IMR-90 (cell line): Measurements from ENCODE around the gene ARRB1. TPM values are rescaled to one million over a fixed set of nuclear protein-coding genes. Genes with fewer than 3 reads are reported as not detected.

ENCODE experiments used
- ATAC-seq: fragments of 200-7000 bp; cut with Tn5 transposase; 2 replicates; pipeline ENCODE4 v1.9.1; 2020; ENCODE audit warnings: low read depth, mild to moderate bottlenecking, moderate library complexity
- BruUV-seq: library from RNA; stranded (reverse); fragments of 400-500 nt; replicated peaks from 2 replicates; lab custom pipeline; 2021; lab: Mats Ljungman, UMichigan
- CTCF ChIA-PET: fragments of 300-600 bp; formaldehyde crosslinking; extraction: SDS; loops from one replicate; lab custom pipeline; 2021; ENCODE audit warnings: antibody characterized with exemption; lab: Yijun Ruan, JAX
- POLR2A ChIA-PET: fragments of 300-600 bp; sonication (Branson Sonifier 250); formaldehyde crosslinking; loops from one replicate; lab custom pipeline; 2022; ENCODE audit warnings: antibody characterized with exemption; ENCODE audit not compliant: unreplicated experiment; lab: Charles Lee
- DNase-seq: peaks from one replicate; pipeline ENCODE4 v3.0.0; 2013
- H2AFZ ChIP-seq: replicated peaks from 2 replicates; pipeline ENCODE3; 2013; ENCODE audit warnings: low read length, mild to moderate bottlenecking; ENCODE audit not compliant: poor library complexity
- H2AK5ac ChIP-seq: 2 replicates; pipeline ENCODE4 v1.6.1; 2013; ENCODE audit warnings: low read depth, low read length, inconsistent platforms
- H2AK9ac ChIP-seq: replicated peaks from 2 replicates; pipeline ENCODE3; 2013; ENCODE audit warnings: mild to moderate bottlenecking, low read depth, low read length, moderate library complexity; ENCODE audit not compliant: poor library complexity
- H2BK120ac ChIP-seq: 2 replicates; pipeline ENCODE4 v1.6.1; 2013; ENCODE audit warnings: low read depth, low read length, inconsistent platforms
- H2BK15ac ChIP-seq: 3 replicates; pipeline ENCODE4 v1.6.1; 2013; ENCODE audit warnings: low read depth, low read length, inconsistent platforms
- H2BK20ac ChIP-seq: 2 replicates; pipeline ENCODE4 v1.6.1; 2013; ENCODE audit warnings: low read depth, mild to moderate bottlenecking, inconsistent platforms, low read length, moderate library complexity
- H2BK5ac ChIP-seq: 2 replicates; pipeline ENCODE4 v1.6.1; 2013; ENCODE audit warnings: mild to moderate bottlenecking, low read depth, low read length, inconsistent platforms; ENCODE audit not compliant: poor library complexity, severe bottlenecking
- H3K14ac ChIP-seq: replicated peaks from 2 replicates; pipeline ENCODE4 v1.6.1; 2013; ENCODE audit warnings: low read depth, low read length, inconsistent platforms
- H3K18ac ChIP-seq: 2 replicates; pipeline ENCODE4 v1.6.1; 2013; ENCODE audit warnings: low read depth, low read length, control low read depth
- H3K23ac ChIP-seq: 2 replicates; pipeline ENCODE4 v1.6.1; 2013; ENCODE audit warnings: low read depth, low read length, inconsistent platforms
- H3K27ac ChIP-seq: 2 replicates; pipeline ENCODE4 v1.5.1; 2013; ENCODE audit warnings: mild to moderate bottlenecking, control low read depth, low read length; ENCODE audit not compliant: insufficient read depth
- H3K27me3 ChIP-seq: 2 replicates; pipeline ENCODE4 v1.6.1; 2013; ENCODE audit warnings: low read length; ENCODE audit not compliant: control insufficient read depth, insufficient read depth
- H3K36me3 ChIP-seq: 2 replicates; pipeline ENCODE4 v1.6.1; 2013; ENCODE audit warnings: low read length, mixed read lengths; ENCODE audit not compliant: control insufficient read depth, insufficient read depth
- H3K4ac ChIP-seq: 2 replicates; pipeline ENCODE4 v1.6.1; 2013; ENCODE audit warnings: low read depth, low read length, inconsistent platforms
- H3K4me1 ChIP-seq: 2 replicates; pipeline ENCODE4 v1.6.1; 2013; ENCODE audit warnings: low read length, mixed read lengths; ENCODE audit not compliant: control insufficient read depth, insufficient read depth
- H3K4me2 ChIP-seq: 2 replicates; pipeline ENCODE4 v1.6.1; 2013; ENCODE audit warnings: low read depth, mild to moderate bottlenecking, control low read depth, low read length, moderate library complexity
- H3K4me3 ChIP-seq: 2 replicates; pipeline ENCODE4 v1.5.1; 2013; ENCODE audit warnings: low read depth, mild to moderate bottlenecking, control low read depth, low read length, moderate library complexity; ENCODE audit not compliant: insufficient read depth
- H3K56ac ChIP-seq: 2 replicates; pipeline ENCODE4 v1.6.1; 2013; ENCODE audit warnings: low read length, inconsistent platforms; ENCODE audit not compliant: insufficient read depth; ENCODE audit errors: extremely low read depth
- H3K79me1 ChIP-seq, 2 experiments: 2 replicates each; pipeline ENCODE4 v1.6.1; 2013; ENCODE audit warnings: low read length in 2 of 2, inconsistent platforms in 1 of 2, low read depth in 1 of 2
- H3K9ac ChIP-seq: 2 replicates; pipeline ENCODE4 v1.6.1; 2013; ENCODE audit warnings: low read depth, low read length, control low read depth
- H3K9me1 ChIP-seq: 2 replicates; pipeline ENCODE4 v1.6.1; 2013; ENCODE audit warnings: low read length, inconsistent platforms; ENCODE audit not compliant: insufficient read depth
- H3K9me3 ChIP-seq: 2 replicates; pipeline ENCODE4 v1.6.1; 2013; ENCODE audit warnings: low read length; ENCODE audit not compliant: control insufficient read depth, insufficient read depth
- H4K20me1 ChIP-seq: 2 replicates; pipeline ENCODE4 v1.6.1; 2013; ENCODE audit warnings: low read length, inconsistent platforms; ENCODE audit not compliant: insufficient read depth
- H4K5ac ChIP-seq: 2 replicates; pipeline ENCODE4 v1.6.1; 2013; ENCODE audit warnings: mild to moderate bottlenecking, low read depth, low read length, control low read depth
- H4K8ac ChIP-seq, 2 experiments: 2 replicates each; pipeline ENCODE4 v1.6.1; 2013; ENCODE audit warnings: low read depth in 2 of 2, low read length in 2 of 2, control low read depth in 1 of 2, inconsistent platforms in 1 of 2
- H4K91ac ChIP-seq: 2 replicates; pipeline ENCODE4 v1.6.1; 2013; ENCODE audit warnings: low read depth, low read length, inconsistent platforms; ENCODE audit not compliant: insufficient read depth
- CHD1 ChIP-seq: IDR thresholded peaks from 2 replicates; pipeline ENCODE4 v1.6.1; 2012; ENCODE audit warnings: low read depth, low read length, improper control_type of control experiment
- RFX5 ChIP-seq: IDR thresholded peaks from 2 replicates; pipeline ENCODE4 v1.8.0; 2012; ENCODE audit warnings: low read depth, mild to moderate bottlenecking, low read length, moderate library complexity
- SMC3 ChIP-seq: fragments of 150-350 bp; IDR thresholded peaks from 2 replicates; pipeline ENCODE4 v1.6.1; 2016; ENCODE audit warnings: low read depth, mild to moderate bottlenecking, antibody characterized with exemption, low read length, moderate library complexity
- WGBS, 2 experiments: methylation state at CpG; one replicate each; pipeline versions ENCODE4 v1.1.5 to v1.1.7; 2013; ENCODE audit warnings: missing lambda C conversion rate in 2 of 2; ENCODE audit not compliant: insufficient read length in 1 of 2; ENCODE audit errors: extremely low coverage in 2 of 2; 5-methylcytosine and 5-hydroxymethylcytosine counted together
- dilution Hi-C: fragments of 300-500 bp; cut with HindIII; formaldehyde crosslinking; loops from one replicate; pipeline ENCODE4 v1.14.3; 2018; ENCODE audit warnings: low sequenced_read_pairs; ENCODE audit not compliant: unreplicated experiment
- in situ Hi-C: fragments of 300-500 bp; cut with MboI; formaldehyde crosslinking; loops from 3 replicates; pipeline ENCODE4 v1.14.3; 2019; ENCODE audit warnings: low sequenced_read_pairs, inconsistent platforms, mixed read lengths
- intact Hi-C: fragments of 100-400 bp; cut with micrococcal nuclease; formaldehyde crosslinking; loops from 2 replicates; pipeline ENCODE4 v1.10.0; 2022
- polyA plus RNA-seq, 3 experiments: library from polyadenylated mRNA; depleted of rRNA; stranded (reverse); fragments of >200 nt; gene quantifications; 2 replicates each; pipeline ENCODE4 v1.2.3, GENCODE V29; 2012; ENCODE audit warnings: low replicate concordance in 1 of 3
- total RNA-seq: library from RNA; depleted of rRNA; stranded (reverse); fragments of >200 nt; gene quantifications from 2 replicates; pipeline ENCODE4 v1.2.3, GENCODE V29; 2012

The ARRB1 gene
- total and polyA plus RNA-seq, 2 of the 4 experiments (the other 2 are of a cell fraction): 11.0 to 17.4 TPM

- DNase-seq: peak; percentile 65
- Histone ChIP-seq H2AK5ac (no peak overlapping the region), H3K4ac (no peak overlapping the region), H3K9me3 (no peaks in the 10 kb centered on the region), H3K9me1 (peaks cover 32% of the 10 kb centered on the region), H3K14ac (no peak overlapping the region), H3K79me1 (peaks cover 0 to 13% of the 10 kb centered on the region in 2 experiments; a peak in 2 of 4 replicates), H3K36me3 (no peaks in the 10 kb centered on the region), H2BK5ac (no peak overlapping the region), H3K27ac (no peak overlapping the region), H4K5ac (no peak overlapping the region), H2BK20ac (no peak overlapping the region), H3K9ac (no peak overlapping the region), H2AFZ (peak overlapping the region; percentile 25), H3K23ac (no peak overlapping the region), H3K18ac (no peak overlapping the region), H4K91ac (no peak overlapping the region; the same call in 1 of the 2 replicates), H3K56ac (no peak overlapping the region), H3K4me1 (peaks cover 50% of the 10 kb centered on the region), H3K27me3 (no peaks in the 10 kb centered on the region), H4K20me1 (peaks cover 13% of the 10 kb centered on the region), H3K4me3 (no peak overlapping the region), H3K4me2 (no peak overlapping the region), H4K8ac (no peak overlapping the region), H2BK120ac (no peak overlapping the region), H2BK15ac (no peak overlapping the region), H2AK9ac (no peak overlapping the region)
- dilution Hi-C loops: no loop called here
- 40% methylated on average over 3 of the region's 12 CpGs; no CpG with 5 or more reads in 1 of the 2 experiments for WGBS, 2 experiments
- POLR2A ChIA-PET: no interaction called here
- in situ Hi-C loops: no loop called here
- no peak for ATAC-seq
- no TSS peak for BruUV-seq
- CTCF ChIA-PET: interaction anchor here (3.3 kb wide), 1 partner anchor 13 kb away, joined by 13 read pairs; no protein-coding TSS in a partner anchor
- intact Hi-C loops: no loop called here
- TF ChIP-seq RFX5: no peak
- no peak for TF ChIP-seq SMC3
- no peak for TF ChIP-seq CHD1
These were observed 8.2 kb downstream of the ARRB1 start for GRCh38 chr11:75342966-75343870.
